Heart left ventricle (tissue), 13 donors: ENCODE measurements around the gene SUCO.

ENCODE experiments used
- POLR2A ChIP-seq, 2 donors: fragments of 450-650 bp; IDR thresholded peaks; one replicate each; pipeline ENCODE4 v1.6.1; 2017; ENCODE audit warnings: antibody characterized with exemption in 2 of 2, mild to moderate bottlenecking in 2 of 2, moderate library complexity in 2 of 2
- TF ChIP-seq, protein P1 (sequence below), 12 donors: fragments of 200-600 bp; sonication (generic) in 4 of 12; IDR thresholded peaks; one replicate each; pipeline versions ENCODE4 v1.5.0 to v1.8.0; 2018 to 2022; ENCODE audit warnings: antibody characterized with exemption in 12 of 12, mild to moderate bottlenecking in 5 of 12
- donor health status: ischemic (EF 13 %, LVEDD 7.1; RV severe dilation, severe dysfunction).
- donor health status: DM: no; HTN: yes; CAD: no.
- donor health status: DM: no; HTN: no; CAD: no.
- donor health status: ischemic (EF 25% LVEDD 6.9; RV normal size, moderate dysfunction).
- donor health status: ischemic (EF 25% LVEDD 5.7; RV mildly dilated, moderate dysfunction).
- donor health status: ischemic (EF 35%, LVEDD 5.7; RV mildly dilated, moderate dysfunction).
- donor health status: nonischemic (EF 11% LVEDD 7.7; RV severe dilation, severe dysfunction).
- donor health status: DM: yes; HTN: yes; CAD: no.
- donor health status: PGD.
- donor health status: ischemic (EF 29% LVEDD 5.4; RV normal size, mild dysfunction).
- donor health status: nonischemic (EF 23%, LVEDD 6.1; RV moderate dilation, normal function).

DNA sequence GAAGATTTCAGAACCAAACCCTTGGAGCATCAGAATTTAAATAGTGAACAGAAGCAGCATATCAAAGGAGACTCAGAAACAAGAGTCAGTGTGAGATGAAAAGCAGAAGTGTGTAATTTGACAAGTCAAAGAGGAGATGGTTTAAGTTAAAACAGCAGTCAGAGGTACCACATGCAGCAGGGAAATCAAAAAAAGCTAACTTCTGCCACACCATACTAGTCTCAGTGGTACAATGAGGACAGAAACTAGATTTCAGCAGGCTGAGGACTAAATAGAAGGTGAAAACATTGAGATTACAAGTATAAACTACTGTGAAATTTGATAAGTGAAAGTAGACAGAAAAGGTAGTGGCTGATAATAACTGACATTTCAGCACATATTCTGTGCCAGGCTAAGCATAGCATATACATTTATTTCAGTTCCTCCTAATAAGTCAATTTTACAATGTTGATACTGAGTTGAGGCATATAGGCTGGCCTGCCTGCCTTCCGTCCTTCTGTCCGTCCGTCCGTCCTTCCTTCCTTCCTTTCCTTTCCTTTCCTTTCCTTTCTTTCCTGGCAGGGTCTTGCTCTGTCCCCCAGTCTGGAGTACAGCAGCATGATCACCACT is 12.6 kb downstream of the SUCO start:
- TF ChIP-seq, protein P1, sequence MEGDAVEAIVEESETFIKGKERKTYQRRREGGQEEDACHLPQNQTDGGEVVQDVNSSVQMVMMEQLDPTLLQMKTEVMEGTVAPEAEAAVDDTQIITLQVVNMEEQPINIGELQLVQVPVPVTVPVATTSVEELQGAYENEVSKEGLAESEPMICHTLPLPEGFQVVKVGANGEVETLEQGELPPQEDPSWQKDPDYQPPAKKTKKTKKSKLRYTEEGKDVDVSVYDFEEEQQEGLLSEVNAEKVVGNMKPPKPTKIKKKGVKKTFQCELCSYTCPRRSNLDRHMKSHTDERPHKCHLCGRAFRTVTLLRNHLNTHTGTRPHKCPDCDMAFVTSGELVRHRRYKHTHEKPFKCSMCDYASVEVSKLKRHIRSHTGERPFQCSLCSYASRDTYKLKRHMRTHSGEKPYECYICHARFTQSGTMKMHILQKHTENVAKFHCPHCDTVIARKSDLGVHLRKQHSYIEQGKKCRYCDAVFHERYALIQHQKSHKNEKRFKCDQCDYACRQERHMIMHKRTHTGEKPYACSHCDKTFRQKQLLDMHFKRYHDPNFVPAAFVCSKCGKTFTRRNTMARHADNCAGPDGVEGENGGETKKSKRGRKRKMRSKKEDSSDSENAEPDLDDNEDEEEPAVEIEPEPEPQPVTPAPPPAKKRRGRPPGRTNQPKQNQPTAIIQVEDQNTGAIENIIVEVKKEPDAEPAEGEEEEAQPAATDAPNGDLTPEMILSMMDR (IDR thresholded peaks at IDR 0.05), result no peak
- TF ChIP-seq POLR2A (IDR thresholded peaks at IDR 0.05), result no peak
